ENCODE results near the gene PRRT4. TPM values are rescaled to one million over a fixed set of nuclear protein-coding genes. Genes with fewer than 3 reads are reported as not detected.
A peak's percentile ranks its signal among the peaks of the same experiment; 100 is the strongest.

PRRT4 gene
- total and polyA plus RNA-seq, 7 experiments from 2014 or later, result 0.27 to 1.1 (median 0.51) TPM; not detected in 2

GRCh38 chr7:128356546-128357216 is 4.8 kb downstream of the PRRT4 start:
- no peak overlapping the region for H3K27ac Mint-ChIP-seq
- no peaks in the 10 kb centered on the region for H3K36me3 Mint-ChIP-seq
- Histone ChIP-seq H3K4me3 (ENCODE audit: low read length) (no peak overlapping the region), H3K4me1 (ENCODE audit: control insufficient read depth in 2 of 2, insufficient read depth in 2 of 2, low read length in 2 of 2) (no peaks in the 10 kb centered on the region), H3K27ac (ENCODE audit: low read depth, low read length) (no peak overlapping the region), H3K27me3 (ENCODE audit: control insufficient read depth in 2 of 2, insufficient read depth in 2 of 2, low read length in 2 of 2) (no peaks in the 10 kb centered on the region), H3K36me3 (ENCODE audit: control insufficient read depth in 2 of 3, insufficient read depth in 3 of 3, low read length in 3 of 3) (no peaks in the 10 kb centered on the region), H3K9me3 (ENCODE audit: control insufficient read depth in 2 of 3, low read length in 3 of 3) (no peaks in the 10 kb centered on the region)
- peaks cover under 1 to 16% (median 8%) of the 10 kb centered on the region in 7 donors for H3K4me1 Mint-ChIP-seq
- no peak for ATAC-seq
- intact Hi-C loops (cut with micrococcal nuclease), result no loop called here
- no peak overlapping the region for H3K4me3 Mint-ChIP-seq
- DNase-seq, result no peak
- CTCF ChIA-PET, result no interaction called here
- no peaks in the 10 kb centered on the region for H3K9me3 Mint-ChIP-seq
- H3K27me3 Mint-ChIP-seq, result peaks cover 13 to 67% (median 30%) of the 10 kb centered on the region in 5 donors
- POLR2A ChIA-PET, result no interaction called here

GRCh38 chr7:128353610-128354009 is 7.9 kb downstream of the PRRT4 start:
- Mint-ChIP-seq H3K4me3 (peak overlapping the region in 4 of 10 donors; percentile 6 to 79 (median 52)), H3K27ac (no peak overlapping the region), H3K9me3 (no peaks in the 10 kb centered on the region), H3K36me3 (no peaks in the 10 kb centered on the region), H3K27me3 (peaks cover 19 to 66% (median 24%) of the 10 kb centered on the region in 5 donors), H3K4me1 (peaks cover 0 to 9% (median 8%) of the 10 kb centered on the region in 7 donors)
- H3K36me3 ChIP-seq (ENCODE audit: control insufficient read depth in 2 of 3, insufficient read depth in 3 of 3, low read length in 3 of 3), result no peaks in the 10 kb centered on the region
- no peaks in the 10 kb centered on the region for H3K9me3 ChIP-seq (ENCODE audit: control insufficient read depth in 2 of 3, low read length in 3 of 3)
- no peak for DNase-seq
- intact Hi-C loops (cut with micrococcal nuclease), result no loop called here
- no peak overlapping the region for H3K4me3 ChIP-seq (ENCODE audit: low read length)
- ChIA-PET CTCF (interaction anchor here (1.1 kb wide), 1 partner anchor 9 kb away, joined by 6 read pairs; no protein-coding TSS in a partner anchor), POLR2A (no interaction called here)
- no peaks in the 10 kb centered on the region for H3K27me3 ChIP-seq (ENCODE audit: control insufficient read depth in 2 of 2, insufficient read depth in 2 of 2, low read length in 2 of 2)
- no peak for ATAC-seq
- no peaks in the 10 kb centered on the region for H3K4me1 ChIP-seq (ENCODE audit: control insufficient read depth in 2 of 2, insufficient read depth in 2 of 2, low read length in 2 of 2)
- H3K27ac ChIP-seq (ENCODE audit: low read depth, low read length), result no peak overlapping the region

- no peaks in the 10 kb centered on the region for H3K36me3 Mint-ChIP-seq
- POLR2A ChIA-PET, result interaction anchor here (1.1 kb wide), 1 partner anchor 30 kb away, joined by 3 read pairs; no protein-coding TSS in a partner anchor
- Histone ChIP-seq H3K27me3 (ENCODE audit: control insufficient read depth in 2 of 2, insufficient read depth in 2 of 2, low read length in 2 of 2) (no peaks in the 10 kb centered on the region), H3K9me3 (ENCODE audit: control insufficient read depth in 2 of 3, low read length in 3 of 3) (no peaks in the 10 kb centered on the region), H3K36me3 (ENCODE audit: control insufficient read depth in 2 of 3, insufficient read depth in 3 of 3, low read length in 3 of 3) (no peaks in the 10 kb centered on the region), H3K4me1 (ENCODE audit: control insufficient read depth in 2 of 2, insufficient read depth in 2 of 2, low read length in 2 of 2) (no peaks in the 10 kb centered on the region), H3K27ac (ENCODE audit: low read depth, low read length) (no peak overlapping the region), H3K4me3 (ENCODE audit: low read length) (no peak overlapping the region)
- DNase-seq (no peak), ATAC-seq (no peak)
- no peaks in the 10 kb centered on the region for H3K9me3 Mint-ChIP-seq
- CTCF ChIA-PET, result interaction anchor here (0.8 kb wide), 1 partner anchor 34 kb away, joined by 3 read pairs; no protein-coding TSS in a partner anchor
- intact Hi-C loops (cut with micrococcal nuclease), result no loop called here
- peak overlapping the region in 8 of 10 donors; percentile 15 to 79 (median 56) for H3K4me3 Mint-ChIP-seq
- no peak overlapping the region for H3K27ac Mint-ChIP-seq
- H3K27me3 Mint-ChIP-seq, result peaks cover 19 to 66% (median 22%) of the 10 kb centered on the region in 5 donors
- H3K4me1 Mint-ChIP-seq, result peaks cover 0 to 9% (median 8%) of the 10 kb centered on the region in 7 donors
Observed at GRCh38 chr7:128353189-128353588, 8.3 kb downstream of the PRRT4 start.

GRCh38 chr7:128352636-128353035 is 8.9 kb downstream of the PRRT4 start:
- no peaks in the 10 kb centered on the region for H3K27me3 ChIP-seq (ENCODE audit: control insufficient read depth in 2 of 2, insufficient read depth in 2 of 2, low read length in 2 of 2)
- no peaks in the 10 kb centered on the region for H3K36me3 Mint-ChIP-seq
- H3K27me3 Mint-ChIP-seq, result peaks cover 21 to 68% (median 22%) of the 10 kb centered on the region in 5 donors
- no peak for ATAC-seq
- H3K4me3 ChIP-seq (ENCODE audit: low read length), result no peak overlapping the region
- H3K9me3 ChIP-seq (ENCODE audit: control insufficient read depth in 2 of 3, low read length in 3 of 3), result no peaks in the 10 kb centered on the region
- no peaks in the 10 kb centered on the region for H3K4me1 ChIP-seq (ENCODE audit: control insufficient read depth in 2 of 2, insufficient read depth in 2 of 2, low read length in 2 of 2)
- POLR2A ChIA-PET, result interaction anchor here (1.1 kb wide), 1 partner anchor 29 kb away, joined by 3 read pairs; no protein-coding TSS in a partner anchor
- intact Hi-C loops (cut with micrococcal nuclease), result loop anchor here in 1 of 2 donors (1.0 kb wide), 1 partner anchor 9 kb away; the partner anchor contains the start of gene PRRT4
- no peaks in the 10 kb centered on the region for H3K36me3 ChIP-seq (ENCODE audit: control insufficient read depth in 2 of 3, insufficient read depth in 3 of 3, low read length in 3 of 3)
- H3K27ac ChIP-seq (ENCODE audit: low read depth, low read length), result no peak overlapping the region
- DNase-seq, result no peak
- no peaks in the 10 kb centered on the region for H3K9me3 Mint-ChIP-seq
- H3K4me1 Mint-ChIP-seq, result peaks cover 0 to 9% (median 8%) of the 10 kb centered on the region in 7 donors
- peak overlapping the region; percentile 15 to 79 (median 56) for H3K4me3 Mint-ChIP-seq
- CTCF ChIA-PET, result interaction anchor here (0.8 kb wide), 1 partner anchor 35 kb away, joined by 3 read pairs; no protein-coding TSS in a partner anchor
- no peak overlapping the region for H3K27ac Mint-ChIP-seq

- H3K36me3 Mint-ChIP-seq, result no peaks in the 10 kb centered on the region
- H3K4me1 ChIP-seq (ENCODE audit: control insufficient read depth in 2 of 2, insufficient read depth in 2 of 2, low read length in 2 of 2), result no peaks in the 10 kb centered on the region
- H3K4me3 Mint-ChIP-seq, result peak overlapping the region in 1 of 10 donors; percentile 79
- no peaks in the 10 kb centered on the region for H3K9me3 ChIP-seq (ENCODE audit: control insufficient read depth in 2 of 3, low read length in 3 of 3)
- ATAC-seq, result peak; percentile 72
- H3K27me3 Mint-ChIP-seq, result peaks cover 21 to 71% (median 26%) of the 10 kb centered on the region in 5 donors
- ChIA-PET POLR2A (interaction anchor here (1.1 kb wide), 1 partner anchor 29 kb away, joined by 3 read pairs; no protein-coding TSS in a partner anchor), CTCF (no interaction called here)
- H3K4me1 Mint-ChIP-seq, result peaks cover 0 to 9% (median 8%) of the 10 kb centered on the region in 7 donors
- H3K4me3 ChIP-seq (ENCODE audit: low read length), result no peak overlapping the region
- DNase-seq, result peak in 3 of 9 donors; percentile 21 to 46 (median 23)
- H3K27ac Mint-ChIP-seq, result no peak overlapping the region
- intact Hi-C loops (cut with micrococcal nuclease), result loop anchor here in 1 of 2 donors (1.0 kb wide), 1 partner anchor 9 kb away; the partner anchor contains the start of gene PRRT4
- H3K9me3 Mint-ChIP-seq, result no peaks in the 10 kb centered on the region
- no peak overlapping the region for H3K27ac ChIP-seq (ENCODE audit: low read depth, low read length)
- H3K27me3 ChIP-seq (ENCODE audit: control insufficient read depth in 2 of 2, insufficient read depth in 2 of 2, low read length in 2 of 2), result no peaks in the 10 kb centered on the region
- H3K36me3 ChIP-seq (ENCODE audit: control insufficient read depth in 2 of 3, insufficient read depth in 3 of 3, low read length in 3 of 3), result no peaks in the 10 kb centered on the region
Observed at GRCh38 chr7:128352153-128352537, 9.3 kb downstream of the PRRT4 start.

- Mint-ChIP-seq H3K27me3 (peaks cover 21 to 71% (median 26%) of the 10 kb centered on the region in 5 donors), H3K4me3 (peak overlapping the region in 3 of 10 donors; percentile 47 to 67 (median 58)), H3K36me3 (no peaks in the 10 kb centered on the region), H3K27ac (no peak overlapping the region), H3K9me3 (no peaks in the 10 kb centered on the region), H3K4me1 (peaks cover 0 to 9% (median 8%) of the 10 kb centered on the region in 7 donors)
- Histone ChIP-seq H3K4me3 (ENCODE audit: low read length) (no peak overlapping the region), H3K27ac (ENCODE audit: low read depth, low read length) (no peak overlapping the region), H3K4me1 (ENCODE audit: control insufficient read depth in 2 of 2, insufficient read depth in 2 of 2, low read length in 2 of 2) (no peaks in the 10 kb centered on the region), H3K27me3 (ENCODE audit: control insufficient read depth in 2 of 2, insufficient read depth in 2 of 2, low read length in 2 of 2) (no peaks in the 10 kb centered on the region), H3K36me3 (ENCODE audit: control insufficient read depth in 2 of 3, insufficient read depth in 3 of 3, low read length in 3 of 3) (no peaks in the 10 kb centered on the region), H3K9me3 (ENCODE audit: control insufficient read depth in 2 of 3, low read length in 3 of 3) (no peaks in the 10 kb centered on the region)
- ATAC-seq, result peak; percentile 50
- DNase-seq, result peak in 5 of 9 donors; percentile 10 to 30 (median 23)
- CTCF ChIA-PET, result interaction anchor here (1.1 to 1.3 kb wide), 3 partner anchors 11 to 75 kb away, joined by 3 to 4 read pairs (median 4); no protein-coding TSS in a partner anchor
- intact Hi-C loops (cut with micrococcal nuclease), result loop anchor here in 1 of 2 donors (1.0 kb wide), 2 partner anchors 8 to 10 kb away; partner anchors contain the start of genes PRRT4 and RBM28
- POLR2A ChIA-PET, result no interaction called here
Observed at GRCh38 chr7:128351296-128352152, 10.0 kb downstream of the PRRT4 start.

Measured in naive thymus-derived CD4-positive, alpha-beta T cell (primary cell).